ENCODE data around the gene SIGLEC12.

GRCh38 chr19:51490676-51491075 lies 10.9 kb downstream of the SIGLEC12 start:
- TF ChIP-seq CTCF (IDR thresholded peaks at IDR 0.05; ENCODE audit: low read length): no peak
- TF ChIP-seq EZH2 (IDR thresholded peaks at IDR 0.05; ENCODE audit: borderline replicate concordance, low read length): no peak
